ENCODE data around the gene ACOXL. TPM values are rescaled to one million over a fixed set of nuclear protein-coding genes. Genes with fewer than 3 reads are reported as not detected.
A peak's percentile ranks its signal among the peaks of the same experiment; 100 is the strongest.

The ACOXL gene
- polyA plus RNA-seq, 4 donors = 0.06 to 0.56 TPM; not detected in 2

GRCh38 chr2:110861616-110862260 lies 129.4 kb downstream of the ACOXL start:
- no peak overlapping the region for H3K27ac ChIP-seq (ENCODE audit: low read depth in 1 of 3, low read length in 2 of 3)
- H3K36me3 ChIP-seq (ENCODE audit: control insufficient read depth in 3 of 3, insufficient read depth in 2 of 3, low read depth in 1 of 3, low read length in 3 of 3) = no peaks in the 10 kb centered on the region
- no peaks in the 10 kb centered on the region for H3K9me3 ChIP-seq (ENCODE audit: control insufficient read depth in 2 of 2, insufficient read depth in 1 of 2, low read depth in 1 of 2, low read length in 1 of 2)
- DNase-seq (no peak), FAIRE-seq (no peak)
- WGBS, 3 donors = 74 to 84% (median 78%) methylated on average over 17 of the region's 17 CpGs
- H3K4me3 ChIP-seq (ENCODE audit: low read depth in 1 of 3, low read length in 3 of 3) = no peak overlapping the region
- peaks cover 0 to 4% (median 3%) of the 10 kb centered on the region in 3 donors for H3K4me1 ChIP-seq (ENCODE audit: control insufficient read depth in 3 of 3, insufficient read depth in 2 of 3, low read depth in 1 of 3, low read length in 2 of 3)
- H3K27me3 ChIP-seq (ENCODE audit: control insufficient read depth in 3 of 3, insufficient read depth in 3 of 3, low read length in 3 of 3) = peaks cover 0 to 4% (median 4%) of the 10 kb centered on the region in 3 donors

- H3K9me3 ChIP-seq (ENCODE audit: control insufficient read depth in 2 of 2, insufficient read depth in 1 of 2, low read depth in 1 of 2, low read length in 1 of 2) = no peaks in the 10 kb centered on the region
- no peak for FAIRE-seq
These were observed 131.4 kb downstream of the ACOXL start for GRCh38 chr2:110863726-110864125.

GRCh38 chr2:110864176-110864575 lies 131.8 kb downstream of the ACOXL start:
- 91 to 99% (median 92%) methylated on average over 3 of the region's 3 CpGs for WGBS, 3 donors
- no peak for FAIRE-seq

More at GRCh38 chr2:110863726-110864125, 131.4 kb downstream of the ACOXL start:
- Histone ChIP-seq H3K36me3 (ENCODE audit: control insufficient read depth in 3 of 3, insufficient read depth in 2 of 3, low read depth in 1 of 3, low read length in 3 of 3) (no peaks in the 10 kb centered on the region), H3K27ac (ENCODE audit: low read depth in 1 of 3, low read length in 2 of 3) (no peak overlapping the region), H3K27me3 (ENCODE audit: control insufficient read depth in 3 of 3, insufficient read depth in 3 of 3, low read length in 3 of 3) (peaks cover 0 to 4% (median 0%) of the 10 kb centered on the region in 3 donors), H3K4me1 (ENCODE audit: control insufficient read depth in 3 of 3, insufficient read depth in 2 of 3, low read depth in 1 of 3, low read length in 2 of 3) (peaks cover 0 to 4% (median 3%) of the 10 kb centered on the region in 3 donors), H3K4me3 (ENCODE audit: low read depth in 1 of 3, low read length in 3 of 3) (no peak overlapping the region)
- DNase-seq = peak in 1 of 2 donors; percentile 36
- 60 to 75% (median 64%) methylated on average over 2 of the region's 2 CpGs for WGBS, 3 donors

GRCh38 chr2:110864731-110865130 lies 132.4 kb downstream of the ACOXL start:
- 43 to 68% (median 54%) methylated on average over 5 of the region's 5 CpGs for WGBS, 3 donors
- Histone ChIP-seq H3K36me3 (ENCODE audit: control insufficient read depth in 3 of 3, insufficient read depth in 2 of 3, low read depth in 1 of 3, low read length in 3 of 3) (no peaks in the 10 kb centered on the region), H3K27ac (ENCODE audit: low read depth in 1 of 3, low read length in 2 of 3) (no peak overlapping the region), H3K9me3 (ENCODE audit: control insufficient read depth in 2 of 2, insufficient read depth in 1 of 2, low read depth in 1 of 2, low read length in 1 of 2) (no peaks in the 10 kb centered on the region), H3K4me3 (ENCODE audit: low read depth in 1 of 3, low read length in 3 of 3) (no peak overlapping the region), H3K4me1 (ENCODE audit: control insufficient read depth in 3 of 3, insufficient read depth in 2 of 3, low read depth in 1 of 3, low read length in 2 of 3) (peaks cover 0 to 4% (median 3%) of the 10 kb centered on the region in 3 donors), H3K27me3 (ENCODE audit: control insufficient read depth in 3 of 3, insufficient read depth in 3 of 3, low read length in 3 of 3) (peaks cover 0 to 4% (median 0%) of the 10 kb centered on the region in 3 donors)
- FAIRE-seq = no peak
- DNase-seq = no peak

More at GRCh38 chr2:110864176-110864575, 131.8 kb downstream of the ACOXL start:
- H3K9me3 ChIP-seq (ENCODE audit: control insufficient read depth in 2 of 2, insufficient read depth in 1 of 2, low read depth in 1 of 2, low read length in 1 of 2) = no peaks in the 10 kb centered on the region
- H3K36me3 ChIP-seq (ENCODE audit: control insufficient read depth in 3 of 3, insufficient read depth in 2 of 3, low read depth in 1 of 3, low read length in 3 of 3) = no peaks in the 10 kb centered on the region
- no peak for DNase-seq
- H3K27ac ChIP-seq (ENCODE audit: low read depth in 1 of 3, low read length in 2 of 3) = no peak overlapping the region
- peaks cover 0 to 4% (median 0%) of the 10 kb centered on the region in 3 donors for H3K27me3 ChIP-seq (ENCODE audit: control insufficient read depth in 3 of 3, insufficient read depth in 3 of 3, low read length in 3 of 3)
- H3K4me1 ChIP-seq (ENCODE audit: control insufficient read depth in 3 of 3, insufficient read depth in 2 of 3, low read depth in 1 of 3, low read length in 2 of 3) = peaks cover 0 to 4% (median 3%) of the 10 kb centered on the region in 3 donors
- H3K4me3 ChIP-seq (ENCODE audit: low read depth in 1 of 3, low read length in 3 of 3) = no peak overlapping the region

GRCh38 chr2:110865188-110865587 lies 132.8 kb downstream of the ACOXL start:
- Histone ChIP-seq H3K27ac (ENCODE audit: low read depth in 1 of 3, low read length in 2 of 3) (no peak overlapping the region), H3K36me3 (ENCODE audit: control insufficient read depth in 3 of 3, insufficient read depth in 2 of 3, low read depth in 1 of 3, low read length in 3 of 3) (no peaks in the 10 kb centered on the region), H3K27me3 (ENCODE audit: control insufficient read depth in 3 of 3, insufficient read depth in 3 of 3, low read length in 3 of 3) (peaks cover 0 to 4% (median 0%) of the 10 kb centered on the region in 3 donors), H3K9me3 (ENCODE audit: control insufficient read depth in 2 of 2, insufficient read depth in 1 of 2, low read depth in 1 of 2, low read length in 1 of 2) (no peaks in the 10 kb centered on the region), H3K4me3 (ENCODE audit: low read depth in 1 of 3, low read length in 3 of 3) (no peak overlapping the region), H3K4me1 (ENCODE audit: control insufficient read depth in 3 of 3, insufficient read depth in 2 of 3, low read depth in 1 of 3, low read length in 2 of 3) (peaks cover 0 to 4% (median 3%) of the 10 kb centered on the region in 3 donors)
- peak; percentile 48 to 66 for DNase-seq
- FAIRE-seq = no peak
- WGBS, 3 donors = 4 to 50% (median 20%) methylated on average over 5 of the region's 5 CpGs

- no peak overlapping the region for H3K27ac ChIP-seq (ENCODE audit: low read depth in 1 of 3, low read length in 2 of 3)
- FAIRE-seq = no peak
- WGBS, 3 donors = 80 to 87% (median 86%) methylated on average over 7 of the region's 7 CpGs
These were observed 133.7 kb downstream of the ACOXL start for GRCh38 chr2:110866045-110866444.

GRCh38 chr2:110866466-110866865 lies 134.1 kb downstream of the ACOXL start:
- Histone ChIP-seq H3K36me3 (ENCODE audit: control insufficient read depth in 3 of 3, insufficient read depth in 2 of 3, low read depth in 1 of 3, low read length in 3 of 3) (no peaks in the 10 kb centered on the region), H3K27me3 (ENCODE audit: control insufficient read depth in 3 of 3, insufficient read depth in 3 of 3, low read length in 3 of 3) (no peaks in the 10 kb centered on the region), H3K27ac (ENCODE audit: low read depth in 1 of 3, low read length in 2 of 3) (no peak overlapping the region), H3K9me3 (ENCODE audit: control insufficient read depth in 2 of 2, insufficient read depth in 1 of 2, low read depth in 1 of 2, low read length in 1 of 2) (no peaks in the 10 kb centered on the region), H3K4me1 (ENCODE audit: control insufficient read depth in 3 of 3, insufficient read depth in 2 of 3, low read depth in 1 of 3, low read length in 2 of 3) (peaks cover 0 to 4% (median 3%) of the 10 kb centered on the region in 3 donors), H3K4me3 (ENCODE audit: low read depth in 1 of 3, low read length in 3 of 3) (no peak overlapping the region)
- DNase-seq (no peak), FAIRE-seq (no peak)
- WGBS, 3 donors = 77 to 86% (median 78%) methylated on average over 8 of the region's 8 CpGs

More at GRCh38 chr2:110866045-110866444, 133.7 kb downstream of the ACOXL start:
- DNase-seq = no peak
- H3K27me3 ChIP-seq (ENCODE audit: control insufficient read depth in 3 of 3, insufficient read depth in 3 of 3, low read length in 3 of 3) = no peaks in the 10 kb centered on the region
- no peaks in the 10 kb centered on the region for H3K36me3 ChIP-seq (ENCODE audit: control insufficient read depth in 3 of 3, insufficient read depth in 2 of 3, low read depth in 1 of 3, low read length in 3 of 3)
- H3K4me3 ChIP-seq (ENCODE audit: low read depth in 1 of 3, low read length in 3 of 3) = no peak overlapping the region
- H3K4me1 ChIP-seq (ENCODE audit: control insufficient read depth in 3 of 3, insufficient read depth in 2 of 3, low read depth in 1 of 3, low read length in 2 of 3) = peaks cover 0 to 4% (median 3%) of the 10 kb centered on the region in 3 donors
- no peaks in the 10 kb centered on the region for H3K9me3 ChIP-seq (ENCODE audit: control insufficient read depth in 2 of 2, insufficient read depth in 1 of 2, low read depth in 1 of 2, low read length in 1 of 2)

- no peak overlapping the region for H3K27ac ChIP-seq (ENCODE audit: low read depth in 1 of 3, low read length in 2 of 3)
- no peaks in the 10 kb centered on the region for H3K36me3 ChIP-seq (ENCODE audit: control insufficient read depth in 3 of 3, insufficient read depth in 2 of 3, low read depth in 1 of 3, low read length in 3 of 3)
- no peak overlapping the region for H3K4me3 ChIP-seq (ENCODE audit: low read depth in 1 of 3, low read length in 3 of 3)
- FAIRE-seq (no peak), DNase-seq (no peak)
- H3K9me3 ChIP-seq (ENCODE audit: control insufficient read depth in 2 of 2, insufficient read depth in 1 of 2, low read depth in 1 of 2, low read length in 1 of 2) = no peaks in the 10 kb centered on the region
- WGBS, 3 donors = 90 to 100% (median 93%) methylated on average over 2 of the region's 2 CpGs
- H3K27me3 ChIP-seq (ENCODE audit: control insufficient read depth in 3 of 3, insufficient read depth in 3 of 3, low read length in 3 of 3) = no peaks in the 10 kb centered on the region
- peaks cover 0 to 4% (median 3%) of the 10 kb centered on the region in 3 donors for H3K4me1 ChIP-seq (ENCODE audit: control insufficient read depth in 3 of 3, insufficient read depth in 2 of 3, low read depth in 1 of 3, low read length in 2 of 3)
These were observed 134.7 kb downstream of the ACOXL start for GRCh38 chr2:110867078-110867477.

All from small intestine (tissue), 7 donors.